SK-N-SH (cell line): Measurements from ENCODE around the gene FAM222A. TPM values are rescaled to one million over a fixed set of nuclear protein-coding genes. Genes with fewer than 3 reads are reported as not detected.
A peak's percentile ranks its signal among the peaks of the same experiment; 100 is the strongest.

ENCODE experiments used
- CTCF ChIA-PET: fragments of 300-600, 350-600 bp; formaldehyde crosslinking; extraction: SDS; loops from one replicate; lab custom pipeline; 2021; lab: Yijun Ruan, JAX
- POLR2A ChIA-PET: fragments of 350-600 bp; sonication (Branson Sonifier 250); formaldehyde crosslinking; extraction: SDS; loops from one replicate; lab custom pipeline; 2020; ENCODE audit warnings: antibody characterized with exemption, inconsistent platforms; lab: Yijun Ruan, JAX
- DNase-seq: peaks from one replicate; pipeline ENCODE4 v3.0.0; 2012
- H2AFZ ChIP-seq: fragments of 200-600 bp; sonication (generic); 2 replicates; pipeline ENCODE4 v1.8.1; 2016; ENCODE audit warnings: antibody characterized with exemption, mild to moderate bottlenecking, low read depth
- H3F3A ChIP-seq: fragments of 200-600 bp; sonication (generic); replicated peaks from 2 replicates; pipeline ENCODE3; 2016; ENCODE audit warnings: antibody characterized with exemption, mild to moderate bottlenecking; ENCODE audit not compliant: insufficient read depth
- H3K27ac ChIP-seq, 2 experiments: fragments of 200-500 bp in 1 of 2; fragments of 200-600 bp in 1 of 2; sonication (Bioruptor generic) in 1 of 2; sonication (generic), shearing (Covaris generic) in 1 of 2; 2 replicates each; pipeline versions ENCODE4 v1.5.1 to v1.6.1; 2014 to 2016; ENCODE audit warnings: low read depth in 2 of 2, inconsistent platforms in 1 of 2, low read length in 1 of 2, mild to moderate bottlenecking in 1 of 2, mixed read lengths in 1 of 2
- H3K27me3 ChIP-seq: fragments of 200-600 bp; sonication (generic), shearing (Covaris generic); 2 replicates; pipeline ENCODE4 v1.6.1; 2016; ENCODE audit warnings: mixed run types; ENCODE audit not compliant: insufficient read depth
- H3K36me3 ChIP-seq, 2 experiments: fragments of 200-500 bp in 1 of 2; fragments of 200-600 bp in 1 of 2; sonication (Bioruptor generic) in 1 of 2; sonication (generic) in 1 of 2; replicated peaks in 1 of 2; 2 replicates each; pipeline versions ENCODE3 to v1.5.1; 2014 to 2016; ENCODE audit warnings: low read length in 1 of 2, mild to moderate bottlenecking in 1 of 2; ENCODE audit not compliant: insufficient read depth in 2 of 2, control insufficient read depth in 1 of 2
- H3K4me1 ChIP-seq, 2 experiments: fragments of 200-500 bp in 1 of 2; fragments of 200-600 bp in 1 of 2; sonication (Bioruptor generic) in 1 of 2; sonication (generic), shearing (Covaris generic) in 1 of 2; 2 replicates each; pipeline versions ENCODE4 v1.5.1 to v1.6.1; 2014 to 2016; ENCODE audit warnings: low read depth in 1 of 2, low read length in 1 of 2, mixed run types in 1 of 2; ENCODE audit not compliant: insufficient read depth in 2 of 2, control insufficient read depth in 1 of 2
- H3K4me2 ChIP-seq: fragments of 200-600 bp; sonication (generic), shearing (Covaris generic); 2 replicates; pipeline ENCODE4 v1.6.1; 2017; ENCODE audit warnings: mixed run types
- H3K4me3 ChIP-seq, 2 experiments: fragments of 200-500 bp in 1 of 2; fragments of 200-600 bp in 1 of 2; sonication (Bioruptor generic) in 1 of 2; sonication (generic), shearing (Covaris generic) in 1 of 2; 2 replicates each; pipeline versions ENCODE4 v1.5.1 to v1.8.1; 2014 to 2016; ENCODE audit warnings: low read depth in 2 of 2, inconsistent platforms in 1 of 2, low read length in 1 of 2, mild to moderate bottlenecking in 1 of 2, mixed read lengths in 1 of 2, moderate library complexity in 1 of 2
- H3K79me2 ChIP-seq: fragments of 200-600 bp; sonication (generic); 2 replicates; pipeline ENCODE4 v1.8.1; 2017; ENCODE audit warnings: mild to moderate bottlenecking; ENCODE audit not compliant: insufficient read depth
- H3K9ac ChIP-seq: fragments of 200-600 bp; sonication (generic); 2 replicates; pipeline ENCODE4 v1.6.1; 2017; ENCODE audit warnings: mixed run types
- H3K9me2 ChIP-seq: fragments of 200-600 bp; sonication (generic); 2 replicates; pipeline ENCODE4 v1.6.1; 2017; ENCODE audit warnings: mixed run types
- H3K9me3 ChIP-seq: fragments of 200-600 bp; sonication (generic); 2 replicates; pipeline ENCODE4 v1.6.1; 2017; ENCODE audit warnings: mixed run types, mild to moderate bottlenecking, moderate library complexity
- H4K20me1 ChIP-seq: fragments of 200-600 bp; sonication (generic); 2 replicates; pipeline ENCODE4 v1.6.1; 2017; ENCODE audit warnings: mild to moderate bottlenecking, mixed run types; ENCODE audit not compliant: insufficient read depth
- ELF1 ChIP-seq: IDR thresholded peaks from 2 replicates; pipeline ENCODE4 v1.4.0; 2012
- FOSL2 ChIP-seq: IDR thresholded peaks from 2 replicates; pipeline ENCODE4 v1.4.0; 2012; ENCODE audit warnings: low read depth, mild to moderate bottlenecking, moderate library complexity, borderline replicate concordance
- GABPA ChIP-seq: IDR thresholded peaks from 2 replicates; pipeline ENCODE4 v1.4.0; 2012; ENCODE audit warnings: low read depth, mild to moderate bottlenecking
- GATA2 ChIP-seq: sonication (generic); formaldehyde crosslinking; IDR thresholded peaks from 2 replicates; pipeline ENCODE4 v1.5.0; 2020; ENCODE audit warnings: mild to moderate bottlenecking, missing genetic modification reagents
- JUND ChIP-seq: IDR thresholded peaks from 2 replicates; pipeline ENCODE4 v1.4.0; 2012
- MEF2A ChIP-seq: IDR thresholded peaks from 2 replicates; pipeline ENCODE4 v1.4.0; 2012; ENCODE audit warnings: low read depth, borderline replicate concordance
- MXI1 ChIP-seq: IDR thresholded peaks from 2 replicates; pipeline ENCODE4 v1.6.1; 2012; ENCODE audit warnings: mild to moderate bottlenecking, low read depth, low read length, improper control_type of control experiment
- POLR2AphosphoS5 ChIP-seq: IDR thresholded peaks from 2 replicates; pipeline ENCODE4 v1.6.1; 2012; ENCODE audit warnings: low read depth, low read length
- RAD21 ChIP-seq: IDR thresholded peaks from 2 replicates; pipeline ENCODE4 v1.6.1; 2012; ENCODE audit warnings: mild to moderate bottlenecking, low read length
- RXRA ChIP-seq: IDR thresholded peaks from 2 replicates; pipeline ENCODE4 v1.4.0; 2012; ENCODE audit warnings: low read depth, mild to moderate bottlenecking, borderline replicate concordance
- SMC3 ChIP-seq: IDR thresholded peaks from 2 replicates; pipeline ENCODE4 v1.6.1; 2012; ENCODE audit warnings: low read depth, low read length, improper control_type of control experiment
- TAF1 ChIP-seq: IDR thresholded peaks from 2 replicates; pipeline ENCODE4 v1.6.1; 2012; ENCODE audit warnings: low read depth, mild to moderate bottlenecking, low read length, moderate library complexity, borderline replicate concordance
- TCF12 ChIP-seq: IDR thresholded peaks from 2 replicates; pipeline ENCODE4 v1.4.0; 2012
- YY1 ChIP-seq: IDR thresholded peaks from 2 replicates; pipeline ENCODE4 v1.4.0; 2012; ENCODE audit warnings: low read depth, mild to moderate bottlenecking
- WGBS: methylation state at CpG from one replicate; pipeline ENCODE4 v1.1.6; 2017; ENCODE audit warnings: low lambda C conversion rate; 5-methylcytosine and 5-hydroxymethylcytosine counted together
- polyA plus RNA-seq, 3 experiments: library from polyadenylated mRNA; depleted of rRNA; stranded (reverse); fragments of >200 nt; gene quantifications; 2 replicates each; pipeline ENCODE4 v1.2.3, GENCODE V29; 2012
- TF ChIP-seq, protein P1 (sequence below): fragments of 200-600 bp; sonication (generic); IDR thresholded peaks from 2 replicates; pipeline ENCODE4 v1.6.1; 2017; ENCODE audit warnings: antibody characterized with exemption, mild to moderate bottlenecking, moderate library complexity
- TF ChIP-seq, protein P2 (sequence below): fragments of 150-350 bp; IDR thresholded peaks from 2 replicates; pipeline ENCODE4 v1.6.1; 2017; ENCODE audit warnings: antibody characterized with exemption, low read length, low read depth, borderline replicate concordance
- TF ChIP-seq, protein P3 (sequence below): IDR thresholded peaks from 2 replicates; pipeline ENCODE4 v1.6.1; 2012; ENCODE audit warnings: mild to moderate bottlenecking, low read depth, low read length, moderate library complexity

The FAM222A gene
- polyA plus RNA-seq, 1 of the 3 experiments (the other 2 are of a cell fraction): 1.6 TPM

DNA sequence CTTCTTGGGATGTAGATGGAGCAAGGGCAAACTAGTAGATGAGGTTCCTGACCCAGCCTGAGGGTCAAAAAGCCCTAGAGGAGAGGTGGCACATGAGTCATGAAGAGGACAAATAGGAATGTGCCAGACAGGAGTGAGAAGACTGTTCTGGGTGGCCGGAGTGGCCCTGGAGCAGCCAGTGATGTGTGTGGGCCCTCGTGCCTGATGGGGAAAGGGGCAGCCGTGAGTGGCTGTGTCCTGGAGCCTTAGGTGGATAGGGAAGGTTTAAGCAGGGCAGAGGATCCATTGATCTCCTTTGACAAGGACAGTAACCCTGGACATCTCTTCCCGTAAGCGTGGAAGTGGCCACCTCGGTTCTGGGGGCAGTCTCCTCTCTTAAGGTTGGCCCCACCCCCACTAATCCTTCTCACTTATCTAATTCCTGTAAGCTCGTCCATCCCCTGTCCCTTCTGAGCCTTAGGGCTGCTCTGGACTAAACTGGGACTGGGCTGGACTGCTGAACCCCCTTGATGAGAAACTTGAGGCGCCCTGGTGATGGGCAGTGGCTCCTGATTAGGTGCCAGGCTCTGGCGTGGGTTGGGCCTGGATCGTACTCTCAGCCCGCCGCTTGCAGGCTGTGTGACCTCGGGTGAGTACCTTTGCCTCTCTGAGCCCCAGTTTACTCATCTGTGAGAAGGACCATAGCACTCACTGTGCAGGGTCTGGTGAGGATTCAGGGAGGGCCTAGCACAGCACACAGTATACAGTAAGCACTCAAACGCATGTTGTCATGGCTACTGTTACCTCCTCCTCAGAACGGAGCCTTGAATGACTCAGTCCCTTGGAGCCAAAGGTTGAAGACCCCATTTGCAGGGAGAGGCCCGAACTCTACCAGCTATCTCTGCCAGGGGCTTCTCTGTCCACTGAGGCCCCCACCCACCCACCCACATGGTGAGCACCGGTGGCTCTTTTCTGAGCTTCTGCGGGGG, 4.0 kb downstream of the FAM222A start:
- Histone ChIP-seq H3K79me2 (no peaks in the 10 kb centered on the region), H3K4me2 (no peak overlapping the region), H3K4me1 (peaks cover 0 to 73% of the 10 kb centered on the region in 2 experiments; a peak in 2 of 4 replicates), H3F3A (no peaks in the 10 kb centered on the region), H3K9me3 (no peaks in the 10 kb centered on the region), H3K9me2 (no peaks in the 10 kb centered on the region), H3K36me3 (no peaks in the 10 kb centered on the region), H2AFZ (no peak overlapping the region), H3K4me3 (peak overlapping the region in 1 of 2 experiments; percentile 62; a peak in 2 of 4 replicates), H3K27me3 (no peaks in the 10 kb centered on the region; the same call in none of the 2 replicates), H4K20me1 (peaks cover 8% of the 10 kb centered on the region; the same call in 1 of the 2 replicates), H3K9ac (no peak overlapping the region), H3K27ac (peak overlapping the region in 1 of 2 experiments; percentile 92; a peak in 2 of 4 replicates)
- WGBS: 56% methylated on average over 16 of the region's 18 CpGs
- TF ChIP-seq, protein P1, sequence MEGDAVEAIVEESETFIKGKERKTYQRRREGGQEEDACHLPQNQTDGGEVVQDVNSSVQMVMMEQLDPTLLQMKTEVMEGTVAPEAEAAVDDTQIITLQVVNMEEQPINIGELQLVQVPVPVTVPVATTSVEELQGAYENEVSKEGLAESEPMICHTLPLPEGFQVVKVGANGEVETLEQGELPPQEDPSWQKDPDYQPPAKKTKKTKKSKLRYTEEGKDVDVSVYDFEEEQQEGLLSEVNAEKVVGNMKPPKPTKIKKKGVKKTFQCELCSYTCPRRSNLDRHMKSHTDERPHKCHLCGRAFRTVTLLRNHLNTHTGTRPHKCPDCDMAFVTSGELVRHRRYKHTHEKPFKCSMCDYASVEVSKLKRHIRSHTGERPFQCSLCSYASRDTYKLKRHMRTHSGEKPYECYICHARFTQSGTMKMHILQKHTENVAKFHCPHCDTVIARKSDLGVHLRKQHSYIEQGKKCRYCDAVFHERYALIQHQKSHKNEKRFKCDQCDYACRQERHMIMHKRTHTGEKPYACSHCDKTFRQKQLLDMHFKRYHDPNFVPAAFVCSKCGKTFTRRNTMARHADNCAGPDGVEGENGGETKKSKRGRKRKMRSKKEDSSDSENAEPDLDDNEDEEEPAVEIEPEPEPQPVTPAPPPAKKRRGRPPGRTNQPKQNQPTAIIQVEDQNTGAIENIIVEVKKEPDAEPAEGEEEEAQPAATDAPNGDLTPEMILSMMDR: no peak
- TF ChIP-seq ELF1 (no peak), GATA2 (no peak), SMC3 (no peak), MXI1 (no peak), GABPA (no peak), JUND (no peak), MEF2A (no peak), RXRA (no peak), TCF12 (no peak), YY1 (no peak), TAF1 (no peak), POLR2AphosphoS5 (no peak), RAD21 (no peak)
- ChIA-PET CTCF (interaction anchor here (0.6 to 7.5 kb wide), 17 partner anchors 10 to 905 kb away, joined by 3 to 175 read pairs (median 4); no protein-coding TSS in a partner anchor), POLR2A (interaction anchor here (0.9 to 8.9 kb wide), 7 partner anchors 11 to 121 kb away, joined by 3 to 82 read pairs (median 6); no protein-coding TSS in a partner anchor)
- peak; percentile 28 for DNase-seq

DNA sequence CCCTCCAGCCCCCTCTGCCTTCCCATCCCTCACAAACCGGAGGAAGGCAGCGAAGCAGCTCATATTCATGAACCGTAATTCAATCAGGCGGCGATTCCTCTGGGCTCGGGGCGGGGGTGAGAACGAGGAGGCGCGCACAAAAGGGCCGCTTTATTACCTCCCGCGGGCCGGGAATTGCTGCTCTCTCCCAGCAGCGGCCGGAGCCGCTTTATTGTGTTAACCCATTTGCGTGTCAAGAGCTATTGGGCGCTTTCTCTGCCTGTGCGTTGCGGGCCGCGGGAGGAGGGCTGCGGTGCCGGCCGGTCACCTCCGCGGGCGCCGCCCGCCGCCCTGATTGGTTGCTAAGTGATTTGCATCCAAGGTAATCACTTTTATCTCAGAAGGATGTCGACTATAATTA, 4.8 kb downstream of the FAM222A start:
- no peaks in the 10 kb centered on the region for H3K9me2 ChIP-seq
- peak overlapping the region in 1 of 2 experiments; percentile 62; a peak in 2 of 4 replicates for H3K4me3 ChIP-seq
- no peak overlapping the region for H3K4me2 ChIP-seq
- ChIA-PET CTCF (interaction anchor here (0.7 to 7.5 kb wide), 18 partner anchors 9 to 197 kb away, joined by 3 to 175 read pairs (median 6); no protein-coding TSS in a partner anchor), POLR2A (interaction anchor here (1.0 to 8.9 kb wide), 6 partner anchors 12 to 127 kb away, joined by 3 to 82 read pairs (median 6); no protein-coding TSS in a partner anchor)
- no peaks in the 10 kb centered on the region for H3K36me3 ChIP-seq
- H3K9me3 ChIP-seq: no peaks in the 10 kb centered on the region
- TF ChIP-seq FOSL2: no peak
- TF ChIP-seq GABPA: no peak
- TF ChIP-seq YY1: no peak
- TF ChIP-seq, protein P2, sequence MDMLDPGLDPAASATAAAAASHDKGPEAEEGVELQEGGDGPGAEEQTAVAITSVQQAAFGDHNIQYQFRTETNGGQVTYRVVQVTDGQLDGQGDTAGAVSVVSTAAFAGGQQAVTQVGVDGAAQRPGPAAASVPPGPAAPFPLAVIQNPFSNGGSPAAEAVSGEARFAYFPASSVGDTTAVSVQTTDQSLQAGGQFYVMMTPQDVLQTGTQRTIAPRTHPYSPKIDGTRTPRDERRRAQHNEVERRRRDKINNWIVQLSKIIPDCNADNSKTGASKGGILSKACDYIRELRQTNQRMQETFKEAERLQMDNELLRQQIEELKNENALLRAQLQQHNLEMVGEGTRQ: no peak
- TF ChIP-seq RAD21: no peak
- TF ChIP-seq, protein P3, sequence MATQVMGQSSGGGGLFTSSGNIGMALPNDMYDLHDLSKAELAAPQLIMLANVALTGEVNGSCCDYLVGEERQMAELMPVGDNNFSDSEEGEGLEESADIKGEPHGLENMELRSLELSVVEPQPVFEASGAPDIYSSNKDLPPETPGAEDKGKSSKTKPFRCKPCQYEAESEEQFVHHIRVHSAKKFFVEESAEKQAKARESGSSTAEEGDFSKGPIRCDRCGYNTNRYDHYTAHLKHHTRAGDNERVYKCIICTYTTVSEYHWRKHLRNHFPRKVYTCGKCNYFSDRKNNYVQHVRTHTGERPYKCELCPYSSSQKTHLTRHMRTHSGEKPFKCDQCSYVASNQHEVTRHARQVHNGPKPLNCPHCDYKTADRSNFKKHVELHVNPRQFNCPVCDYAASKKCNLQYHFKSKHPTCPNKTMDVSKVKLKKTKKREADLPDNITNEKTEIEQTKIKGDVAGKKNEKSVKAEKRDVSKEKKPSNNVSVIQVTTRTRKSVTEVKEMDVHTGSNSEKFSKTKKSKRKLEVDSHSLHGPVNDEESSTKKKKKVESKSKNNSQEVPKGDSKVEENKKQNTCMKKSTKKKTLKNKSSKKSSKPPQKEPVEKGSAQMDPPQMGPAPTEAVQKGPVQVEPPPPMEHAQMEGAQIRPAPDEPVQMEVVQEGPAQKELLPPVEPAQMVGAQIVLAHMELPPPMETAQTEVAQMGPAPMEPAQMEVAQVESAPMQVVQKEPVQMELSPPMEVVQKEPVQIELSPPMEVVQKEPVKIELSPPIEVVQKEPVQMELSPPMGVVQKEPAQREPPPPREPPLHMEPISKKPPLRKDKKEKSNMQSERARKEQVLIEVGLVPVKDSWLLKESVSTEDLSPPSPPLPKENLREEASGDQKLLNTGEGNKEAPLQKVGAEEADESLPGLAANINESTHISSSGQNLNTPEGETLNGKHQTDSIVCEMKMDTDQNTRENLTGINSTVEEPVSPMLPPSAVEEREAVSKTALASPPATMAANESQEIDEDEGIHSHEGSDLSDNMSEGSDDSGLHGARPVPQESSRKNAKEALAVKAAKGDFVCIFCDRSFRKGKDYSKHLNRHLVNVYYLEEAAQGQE: no peak
- no peak for TF ChIP-seq SMC3
- H3K4me1 ChIP-seq: peaks cover 0 to 80% of the 10 kb centered on the region in 2 experiments; a peak in 2 of 4 replicates
- H3K9ac ChIP-seq: no peak overlapping the region
- peaks cover 8% of the 10 kb centered on the region; the same call in 1 of the 2 replicates for H4K20me1 ChIP-seq
- H3K79me2 ChIP-seq: no peaks in the 10 kb centered on the region
- peak overlapping the region in 1 of 2 experiments; percentile 92; a peak in 2 of 4 replicates for H3K27ac ChIP-seq
- peak; percentile 52 for DNase-seq
- H3K27me3 ChIP-seq: no peaks in the 10 kb centered on the region; the same call in none of the 2 replicates
- no peak overlapping the region for H2AFZ ChIP-seq
- H3F3A ChIP-seq: no peaks in the 10 kb centered on the region
- WGBS: 55% methylated on average over 31 of the region's 33 CpGs
